Stimulated activated CD8-positive, alpha-beta memory T cell treated with anti-CD3 and anti-CD28 coated beads, Interleukin-12 subunit alpha, Interleukin-12 subunit beta, amount 100 ng/mL, for 24 hours (primary cell): Measurements from ENCODE around the gene EFTUD2.
"Not testable (repeated sequence)": the region's sequence is repeated elsewhere in the genome, so short reads cannot be mapped to it uniquely, and the experiment has no call there.

Experiments
- DNase-seq: peaks from one replicate; pipeline ENCODE4 v3.0.0-alpha.2; 2020; ENCODE audit errors: extremely low read depth

Gene EFTUD2

DNA sequence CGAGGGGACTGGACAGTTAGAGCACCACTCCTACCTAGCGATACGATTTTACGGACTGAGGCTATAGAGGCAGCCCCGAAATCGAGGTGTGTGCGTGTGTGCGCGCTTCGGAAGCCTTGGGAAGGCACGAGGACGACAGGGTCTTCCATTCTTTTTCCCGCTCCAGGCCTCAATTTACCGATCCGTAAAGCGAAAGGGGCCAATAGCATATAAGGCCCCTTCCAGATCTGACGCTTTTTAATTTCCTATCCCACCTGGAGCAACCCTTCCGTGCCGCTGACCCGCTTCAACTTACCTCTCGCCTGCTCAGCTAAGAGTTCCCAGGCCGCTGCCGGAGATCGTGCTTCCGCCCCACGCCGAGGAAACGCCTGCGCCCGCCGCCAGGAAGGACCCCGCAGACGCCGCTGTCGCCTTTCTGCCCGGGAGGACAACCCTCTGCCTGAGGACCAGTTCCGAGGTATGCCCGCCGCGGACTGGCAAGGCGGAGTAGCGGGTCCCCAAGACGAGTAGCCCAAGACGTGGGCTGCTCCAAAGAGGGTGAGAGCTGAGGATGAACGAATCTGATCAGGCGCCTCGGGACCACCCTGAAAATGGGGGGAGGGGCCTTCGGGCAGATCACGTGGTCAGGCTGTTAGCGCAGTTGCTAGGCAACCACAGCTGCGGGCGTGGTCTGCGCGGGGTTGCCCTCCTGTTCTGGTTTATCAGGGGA, at the start of gene EFTUD2:
Gene EFTUD2, minus strand, starts transcription at position 372 of the 709 bp plus-strand sequence. CDS start 4,924 bp downstream, outside the sequence.
- DNase-seq = peak; percentile 84

DNA sequence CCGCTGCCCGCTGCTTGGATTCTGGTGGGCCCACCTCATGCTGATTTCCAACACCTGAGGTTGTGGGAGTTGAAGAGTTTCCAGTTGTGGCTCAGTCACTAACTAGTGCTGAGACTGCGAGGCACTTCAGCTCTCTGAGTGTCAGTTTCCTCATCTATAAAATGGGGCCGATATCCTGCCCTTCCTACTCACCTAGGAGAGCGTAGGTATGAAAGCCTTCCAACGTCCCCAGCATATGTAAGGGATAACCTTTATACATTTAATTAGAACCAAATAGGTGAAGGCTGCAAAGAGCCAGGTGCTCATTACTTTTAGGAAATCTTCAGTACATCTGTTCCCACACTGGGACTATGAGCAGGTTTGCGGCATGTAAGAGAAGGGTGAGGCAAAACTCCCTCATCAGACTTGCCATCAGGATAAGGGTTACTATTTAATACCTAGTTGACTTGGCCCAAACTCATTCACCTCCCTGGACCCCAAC, 49.1 kb upstream of the EFTUD2 start:
- no peak for DNase-seq

DNA sequence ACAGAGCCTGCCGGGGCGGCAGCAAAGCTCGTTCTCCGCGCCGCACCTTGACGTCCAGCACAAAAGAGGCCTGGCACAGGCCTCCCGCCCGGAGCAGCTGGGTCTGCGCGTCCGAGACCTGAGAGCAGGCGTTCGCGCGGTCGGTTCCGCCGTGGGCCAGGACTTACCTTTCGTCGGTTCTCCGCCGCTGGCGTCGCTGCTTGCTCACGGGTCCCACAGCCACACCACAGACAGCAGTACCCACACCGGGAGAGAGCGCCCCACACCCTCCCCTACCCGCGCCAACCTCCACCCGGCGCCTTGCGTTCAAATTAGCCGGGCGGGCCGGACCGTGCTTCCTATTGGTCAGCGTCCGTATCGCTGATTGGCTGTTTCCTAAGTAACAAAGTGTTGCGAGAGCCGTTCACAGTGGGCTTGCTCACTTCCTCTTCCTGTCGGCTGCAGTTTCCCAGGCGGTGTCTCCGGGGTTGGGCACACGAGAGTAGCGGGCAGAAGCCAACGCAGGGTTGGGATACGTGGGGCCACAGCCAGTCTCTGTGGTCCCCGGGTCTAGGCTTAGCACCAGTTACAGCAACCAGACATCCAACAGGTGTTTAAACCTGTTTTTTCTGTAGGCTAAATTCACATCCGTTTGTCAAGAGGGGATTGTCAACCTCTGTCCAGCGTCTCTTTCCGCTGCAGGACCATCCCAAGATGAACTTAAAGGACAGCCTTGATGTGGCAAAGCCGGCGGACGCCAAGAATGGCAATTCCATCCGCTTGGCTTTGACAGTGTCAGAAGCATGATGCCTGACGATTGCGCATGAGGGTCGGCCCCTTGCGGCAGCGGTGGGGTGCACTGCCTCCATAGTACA, 48.4 kb upstream of the EFTUD2 start, which contains the start of gene KIF18B:
Gene KIF18B, minus strand, starts transcription at position 313 of the 854 bp plus-strand sequence. CDS start 11,429 bp downstream, outside the sequence.
- peak; percentile 71 for DNase-seq

DNA sequence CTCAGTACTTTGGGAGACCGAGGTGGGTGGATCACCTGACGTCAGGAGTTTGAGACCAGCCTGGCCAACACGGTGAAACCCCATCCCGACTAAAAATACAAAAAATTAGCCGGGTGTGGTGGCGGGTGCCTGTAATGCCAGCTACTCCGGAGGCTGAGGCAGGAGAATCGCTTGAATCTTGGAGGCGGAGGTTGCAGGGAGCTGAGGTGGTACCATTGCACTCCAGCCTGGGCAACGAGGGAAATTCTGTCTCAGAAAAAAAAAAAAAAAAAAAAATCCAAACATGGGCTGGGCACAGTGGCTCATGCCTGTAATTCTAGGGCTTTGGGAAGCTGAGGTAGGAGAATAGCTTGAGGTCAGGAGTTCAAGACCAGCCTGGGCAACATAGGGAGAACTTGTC, 46.4 kb upstream of the EFTUD2 start:
- DNase-seq = not testable (repeated sequence)

DNA sequence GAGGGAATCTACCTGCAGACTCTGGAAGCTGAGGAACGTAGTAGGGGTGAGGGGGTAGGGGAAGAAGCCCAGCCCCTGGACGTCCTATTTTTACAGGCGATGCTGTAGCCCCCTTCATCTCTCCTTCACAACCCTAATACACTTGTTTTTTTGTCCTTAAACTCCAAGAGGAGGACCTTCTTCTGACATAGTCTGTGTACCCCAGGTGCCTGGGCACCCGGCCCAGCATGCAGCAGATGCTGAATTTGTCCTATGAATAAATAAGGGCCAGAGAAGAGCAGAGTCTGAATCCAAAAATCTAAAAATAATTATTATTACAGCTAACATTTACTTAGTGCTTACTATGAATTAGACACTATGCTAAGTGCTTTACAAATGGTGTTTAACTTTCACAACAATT, 43.2 kb upstream of the EFTUD2 start:
- no peak for DNase-seq

DNA sequence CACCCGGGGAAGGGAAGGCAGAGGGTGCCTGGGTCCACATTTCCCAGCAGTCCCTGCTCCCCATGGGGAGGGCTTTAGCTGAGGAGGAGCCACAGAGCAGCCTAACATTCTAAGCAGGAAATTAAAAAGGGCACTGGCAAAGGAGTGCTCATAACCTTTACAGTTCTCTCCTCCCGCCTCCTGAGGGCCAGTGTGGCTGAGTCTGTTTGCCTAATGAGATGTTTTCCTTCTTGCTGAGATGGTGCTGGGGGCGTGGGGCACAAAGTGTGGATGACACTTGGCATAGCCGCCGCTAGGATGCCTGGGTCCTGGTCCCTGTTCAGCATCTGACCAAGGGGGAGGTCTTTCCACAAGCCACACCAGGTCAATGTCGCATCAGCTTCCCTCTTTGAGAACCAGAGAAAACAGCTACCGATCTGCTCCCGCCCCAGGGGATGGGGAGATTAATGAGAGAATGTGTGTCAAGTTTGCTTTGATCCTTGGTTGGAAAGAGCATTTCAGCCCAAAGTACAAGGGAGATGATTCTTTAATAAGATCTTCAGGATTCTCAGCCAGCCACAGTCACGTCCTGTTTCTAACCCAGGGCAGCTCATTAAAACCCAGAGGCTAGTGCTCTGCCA, 42.6 kb upstream of the EFTUD2 start:
- no peak for DNase-seq

DNA sequence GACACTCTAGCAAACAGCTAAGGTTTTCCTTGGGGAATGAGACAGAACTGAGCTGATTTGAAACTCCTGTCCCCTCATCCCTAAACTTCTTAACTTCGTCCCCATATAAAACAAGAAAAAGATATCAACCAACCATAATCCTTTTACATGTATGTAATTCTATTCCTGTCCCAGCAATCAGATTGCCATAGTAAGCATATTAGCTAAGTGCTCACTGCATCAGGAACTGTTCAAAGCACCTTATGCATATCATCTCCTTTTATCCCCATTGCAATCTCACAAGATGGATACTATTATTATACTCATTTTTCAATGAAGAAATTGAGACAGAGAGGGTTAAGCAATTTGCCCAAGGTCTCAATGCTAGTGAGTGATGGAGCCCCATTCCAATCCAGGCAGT, 41.5 kb upstream of the EFTUD2 start:
- no peak for DNase-seq

DNA sequence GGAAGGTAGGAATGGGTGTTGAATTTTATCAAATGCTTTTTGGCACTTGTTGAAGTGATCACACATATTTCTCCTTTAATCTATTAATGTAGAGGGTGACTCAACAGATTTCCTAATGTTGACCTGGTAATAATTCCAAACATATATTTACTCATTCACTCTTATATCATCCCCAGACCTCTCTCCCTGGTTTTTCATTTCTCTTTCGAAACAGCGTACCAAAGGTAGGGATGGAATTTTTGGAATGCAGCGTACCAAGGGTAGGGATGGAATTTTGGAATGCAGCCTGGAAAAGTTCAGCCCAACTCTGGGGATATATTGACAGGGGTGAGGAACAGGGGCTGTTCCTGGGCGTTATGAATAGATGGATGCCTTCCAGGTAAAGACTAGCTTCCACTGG, 41.1 kb upstream of the EFTUD2 start:
- no peak for DNase-seq

DNA sequence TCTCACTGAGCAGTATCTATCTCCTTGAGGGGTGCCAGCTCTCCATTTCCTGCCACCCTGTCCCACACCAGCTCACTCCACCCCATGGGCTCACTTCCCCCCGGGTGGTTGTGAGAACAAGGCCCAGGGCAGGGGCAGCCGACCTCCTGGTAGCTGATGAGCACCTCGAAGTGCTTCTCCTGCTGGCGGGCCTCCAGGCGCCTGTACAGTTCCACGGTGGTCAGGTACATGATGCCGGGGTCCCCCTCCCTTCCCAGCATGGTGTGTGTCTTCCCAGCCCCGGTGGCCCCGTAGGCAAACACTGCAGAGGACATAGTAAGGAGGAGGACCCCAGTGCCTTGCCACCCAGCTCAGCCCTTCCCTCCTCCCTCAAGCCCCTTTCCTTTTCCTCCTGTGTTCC, 35.9 kb upstream of the EFTUD2 start:
- no peak for DNase-seq

DNA sequence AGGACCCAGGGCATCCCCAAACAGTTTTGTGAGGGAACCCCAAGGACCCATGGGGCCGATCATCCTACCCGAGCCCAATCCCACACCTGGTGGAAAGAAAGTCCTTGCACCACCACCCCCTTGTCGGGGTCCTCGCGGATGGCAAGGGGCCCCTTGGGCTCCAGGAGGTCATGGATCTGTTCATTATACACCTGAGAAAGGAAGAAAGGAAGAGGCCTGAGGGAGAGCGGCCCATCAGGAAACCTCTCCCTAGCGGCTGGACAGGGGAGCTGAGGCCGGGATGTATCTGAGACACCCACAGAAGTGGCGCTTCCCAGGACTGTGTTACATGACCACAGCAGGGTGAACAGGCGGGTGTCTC, 35.5 kb upstream of the EFTUD2 start:
- no peak for DNase-seq

DNA sequence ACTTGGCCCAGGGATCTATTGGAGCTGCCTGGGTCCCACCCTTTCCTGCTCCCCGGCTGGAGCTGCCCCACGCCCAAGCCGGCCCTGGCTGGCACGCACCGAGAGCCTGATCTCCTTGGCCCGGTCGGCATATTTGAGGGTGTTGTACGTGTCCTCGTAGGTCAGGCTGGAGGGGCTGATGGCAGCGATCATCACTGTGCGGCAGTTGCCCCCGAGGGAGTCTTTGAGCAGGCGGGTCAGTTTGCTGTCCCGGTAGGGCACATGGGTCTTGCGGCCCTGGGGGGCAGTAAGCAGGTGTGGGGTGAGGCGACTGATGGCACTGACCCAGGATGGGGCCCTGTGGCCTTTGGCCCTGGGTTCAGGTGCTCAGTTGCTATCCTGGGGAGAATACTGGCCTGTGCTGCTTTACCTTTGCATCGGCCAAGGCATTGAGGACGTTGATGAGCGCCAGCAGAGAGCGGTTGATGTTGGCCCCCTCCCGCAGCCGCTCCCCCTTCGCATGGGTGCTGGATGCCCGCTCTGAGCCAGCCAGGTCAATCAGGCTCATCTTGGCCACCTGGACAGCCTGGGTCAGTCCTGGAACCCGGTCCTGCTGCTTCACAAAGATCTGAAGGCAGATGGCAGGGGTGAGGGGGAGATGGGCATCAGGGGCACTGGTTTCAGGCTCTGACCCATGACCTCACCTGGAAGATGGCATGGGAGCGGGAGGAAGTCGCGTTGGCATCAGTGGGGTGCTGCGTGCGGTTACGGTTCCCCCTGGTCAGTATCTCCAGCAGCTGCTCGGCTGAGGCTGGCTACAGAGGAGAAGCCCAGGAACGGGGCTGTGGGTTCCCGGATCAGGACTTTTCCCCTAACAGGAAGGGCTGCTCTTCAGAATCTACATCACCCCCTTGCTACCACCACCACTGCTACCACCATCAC, 34.8 kb upstream of the EFTUD2 start:
- no peak for DNase-seq

DNA sequence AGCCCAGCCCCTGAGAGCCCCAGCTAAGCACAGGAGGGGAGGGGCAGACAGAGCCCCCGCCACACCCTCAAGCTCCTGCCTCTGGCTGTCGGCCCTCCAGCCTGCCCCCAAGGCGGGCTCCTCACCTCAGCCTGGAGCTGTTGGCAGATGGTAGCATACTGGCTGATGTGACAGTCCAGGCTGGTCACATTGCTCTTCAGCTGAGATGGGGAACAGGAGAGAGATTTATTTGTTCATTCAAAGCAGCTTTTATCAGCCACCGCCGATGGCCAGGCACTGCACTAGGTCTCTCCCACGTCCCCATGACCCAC, 33.5 kb upstream of the EFTUD2 start:
- DNase-seq = no peak

DNA sequence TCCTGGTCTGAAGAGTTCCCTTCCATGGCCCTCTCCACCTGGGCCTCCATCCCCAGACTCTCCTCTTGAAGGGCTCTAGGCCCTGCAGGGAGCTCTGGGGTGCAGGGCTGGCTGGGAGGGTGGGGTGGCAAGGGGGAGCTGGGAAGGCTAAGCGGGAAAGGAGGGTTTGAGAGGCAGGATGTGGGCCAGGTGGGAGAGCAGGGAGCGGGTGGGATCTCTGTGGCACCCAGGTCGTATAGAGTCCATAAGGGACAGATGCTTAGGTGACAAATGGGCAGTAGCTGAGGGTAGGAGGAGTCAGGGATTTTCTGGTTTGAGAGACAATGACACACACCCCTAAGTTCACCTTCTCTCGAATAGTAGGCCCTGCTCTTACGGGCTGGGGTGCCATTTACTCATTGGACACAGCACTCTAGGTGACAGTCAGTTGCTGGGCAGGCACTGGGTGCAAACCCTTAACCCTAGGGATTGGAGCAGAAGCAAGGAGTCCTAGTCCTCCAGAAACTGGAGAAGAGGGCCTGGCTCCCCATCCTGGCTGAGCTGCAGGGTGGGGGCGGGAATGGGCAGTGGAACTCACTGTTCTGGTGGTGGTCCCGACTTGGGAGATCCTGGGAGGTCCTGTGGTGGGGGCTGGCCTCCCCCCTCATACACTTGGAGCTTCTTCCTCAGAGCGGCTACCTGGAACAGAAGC, 33.0 kb upstream of the EFTUD2 start:
- DNase-seq = no peak

DNA sequence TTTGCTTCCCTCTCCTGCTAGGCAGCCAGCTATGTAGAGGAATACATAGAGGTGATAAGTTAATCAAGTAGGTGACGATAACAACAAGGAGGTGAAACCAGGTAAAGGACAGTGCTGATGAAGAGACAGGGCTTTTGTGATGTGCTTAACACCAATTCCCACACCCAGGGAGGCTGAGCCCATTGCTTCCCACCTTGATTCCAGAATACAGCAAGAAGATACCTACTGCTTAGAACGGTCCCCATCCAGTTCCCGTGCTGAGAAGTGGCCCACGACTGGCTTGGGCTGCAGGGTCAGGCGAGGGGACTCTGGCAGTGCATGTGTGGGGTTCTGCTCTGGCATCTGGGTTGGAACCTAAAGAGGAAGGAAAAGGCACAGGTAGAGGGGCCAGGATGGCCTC, 32.1 kb upstream of the EFTUD2 start:
- DNase-seq = no peak

DNA sequence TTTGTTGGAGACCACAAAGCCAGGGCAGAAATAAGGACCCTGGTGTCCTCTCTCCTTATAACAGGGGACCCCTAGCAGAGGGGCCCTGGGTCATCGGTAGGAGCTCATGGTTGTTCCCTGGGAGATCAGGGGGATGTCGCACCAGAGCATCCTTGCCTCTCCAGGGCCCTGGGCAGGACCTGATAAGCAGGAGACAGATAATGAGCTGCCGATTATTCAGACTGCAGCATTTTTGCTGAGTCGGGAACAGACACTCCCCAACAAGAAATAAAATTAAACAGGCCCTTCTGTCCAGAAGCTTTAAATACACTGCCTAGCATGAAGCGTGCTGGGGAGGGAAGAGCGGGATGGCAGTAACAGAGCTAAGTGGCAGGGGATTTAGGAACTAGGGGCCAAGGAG, 31.4 kb upstream of the EFTUD2 start:
- DNase-seq = no peak

DNA sequence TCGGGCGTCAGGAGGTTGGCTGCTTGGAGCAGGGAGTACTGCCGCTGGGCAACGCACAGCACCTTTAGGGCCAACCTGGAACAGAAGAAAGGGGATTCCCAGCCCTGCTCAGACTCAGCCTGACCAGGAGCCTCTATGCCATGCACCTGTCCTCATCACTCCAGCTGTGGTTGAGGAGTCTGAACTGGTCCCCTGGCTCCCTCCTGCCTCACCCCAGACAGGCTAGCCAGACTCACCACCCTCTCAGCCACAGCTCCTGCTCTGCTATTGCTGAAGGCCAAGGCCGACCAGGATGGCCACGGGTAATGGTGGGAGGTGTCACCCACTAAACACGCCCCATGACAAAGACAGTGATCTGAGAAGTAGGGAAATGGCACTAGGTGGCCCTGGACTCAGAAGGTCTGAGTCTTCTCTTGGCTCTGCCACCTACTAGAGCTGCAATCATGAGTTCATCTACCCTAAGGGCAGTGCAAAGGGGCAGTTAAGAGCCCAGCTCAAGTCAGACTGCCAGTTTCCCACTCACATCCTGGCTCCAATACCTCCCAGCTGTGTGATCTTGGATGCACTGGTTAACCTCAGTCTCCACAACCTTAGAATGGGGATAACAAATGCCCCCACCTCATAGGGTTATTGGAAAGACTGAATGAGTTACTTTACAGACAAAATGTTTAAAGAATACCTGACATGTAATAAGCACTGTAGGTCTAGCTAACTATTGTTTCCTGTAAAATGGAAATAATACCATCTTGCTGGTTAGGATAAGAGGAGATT, 29.9 kb upstream of the EFTUD2 start:
- no peak for DNase-seq

DNA sequence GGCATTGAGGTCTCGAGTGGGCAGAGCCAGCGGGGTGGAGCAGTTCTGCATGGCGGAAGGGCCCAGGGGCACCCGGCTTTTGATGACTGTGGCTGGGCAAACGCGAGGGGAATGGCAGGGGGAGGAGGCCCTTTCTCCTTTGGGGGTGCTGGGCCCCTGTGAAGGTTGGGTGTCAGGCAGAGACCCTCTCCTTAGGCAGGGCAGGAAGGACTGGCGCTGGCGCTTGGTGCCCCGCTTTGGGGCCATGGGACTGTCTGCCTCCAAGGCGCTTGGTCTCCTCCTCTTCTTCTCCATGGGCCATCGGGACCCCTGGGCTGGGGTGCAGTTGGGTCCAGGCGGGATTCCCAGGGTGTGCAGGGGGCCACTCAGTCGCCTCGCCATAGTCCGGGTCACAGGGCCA, 28.9 kb upstream of the EFTUD2 start:
- no peak for DNase-seq

DNA sequence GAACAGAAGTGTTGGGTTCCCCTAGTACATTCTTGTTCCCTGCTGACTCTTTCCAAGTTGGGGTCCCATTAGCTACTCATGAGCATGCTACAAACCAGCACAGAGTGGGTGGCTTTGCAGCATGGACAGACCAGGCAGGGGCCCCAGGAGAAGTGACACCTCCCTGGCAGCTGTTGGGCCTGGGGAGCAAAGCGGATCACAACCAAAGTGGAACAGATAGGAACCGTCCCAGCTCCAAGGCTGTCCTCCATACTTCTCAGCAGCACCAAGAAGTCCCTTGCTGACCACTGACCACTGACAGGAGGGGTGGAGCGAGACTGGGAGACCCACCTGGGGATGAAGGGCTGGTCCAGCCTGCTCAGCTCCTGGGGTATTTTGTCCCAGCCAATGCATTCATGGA, 28.5 kb upstream of the EFTUD2 start:
- DNase-seq = no peak

DNA sequence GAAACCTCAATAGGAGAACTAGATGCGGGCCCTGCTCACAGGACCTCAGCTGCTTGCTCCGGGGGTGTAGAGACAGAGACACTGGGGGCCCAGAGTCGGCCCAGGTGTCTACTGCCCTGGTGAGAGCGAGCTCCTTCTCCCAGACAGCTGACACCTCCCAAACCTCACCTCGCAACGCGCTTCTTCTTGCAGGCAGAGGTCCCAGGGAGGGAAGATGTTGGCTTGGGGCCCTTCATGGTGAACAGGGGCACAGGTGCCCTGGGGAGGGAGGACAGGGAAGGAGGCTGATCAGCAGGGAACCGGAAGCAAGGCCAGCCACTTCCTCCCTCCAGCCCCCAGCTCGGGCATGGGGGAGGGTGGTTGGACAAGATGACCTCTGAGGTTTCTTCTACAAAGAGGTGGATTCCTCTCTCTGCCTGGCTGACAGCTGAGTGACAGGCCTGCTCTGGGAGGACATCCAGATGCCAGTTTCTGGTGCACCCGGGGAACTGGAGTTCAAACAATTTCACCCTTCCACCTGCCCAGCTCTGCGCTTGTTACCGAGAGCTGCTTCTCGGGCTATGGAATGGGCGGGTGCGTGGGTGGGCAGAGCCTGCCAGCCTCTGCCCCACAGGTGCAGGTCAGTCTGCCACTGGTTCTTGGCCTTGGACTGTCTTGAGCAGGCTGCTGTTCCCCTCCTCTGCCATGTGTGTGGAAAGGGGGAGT, 27.7 kb upstream of the EFTUD2 start:
- DNase-seq = no peak
